ENCODE results near the gene ZNF644. TPM values are rescaled to one million over a fixed set of nuclear protein-coding genes. Genes with fewer than 3 reads are reported as not detected.

ZNF644 gene
- total RNA-seq, 1 experiment from 2014 or later = 71.4 TPM

DNA sequence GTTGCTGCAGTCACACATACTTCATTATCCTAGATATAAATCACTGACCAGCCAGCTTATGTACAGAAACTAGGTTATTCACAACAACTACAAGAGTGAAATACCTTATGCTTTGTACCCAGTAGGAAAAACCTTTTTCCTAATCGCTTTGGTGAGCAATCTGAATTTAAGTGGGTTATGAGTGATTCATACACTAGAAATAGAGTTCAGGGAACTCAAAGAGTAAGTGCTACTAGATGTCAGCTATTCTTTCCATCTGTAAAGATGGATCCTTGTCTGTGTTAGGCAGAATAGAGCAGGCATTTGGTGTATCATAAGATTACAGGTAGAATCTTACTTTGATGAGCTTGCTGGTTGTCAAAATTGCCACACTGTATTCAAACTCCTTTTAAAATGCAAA is 101.9 kb downstream of the ZNF644 start (continued):
- TF ChIP-seq, protein P1, sequence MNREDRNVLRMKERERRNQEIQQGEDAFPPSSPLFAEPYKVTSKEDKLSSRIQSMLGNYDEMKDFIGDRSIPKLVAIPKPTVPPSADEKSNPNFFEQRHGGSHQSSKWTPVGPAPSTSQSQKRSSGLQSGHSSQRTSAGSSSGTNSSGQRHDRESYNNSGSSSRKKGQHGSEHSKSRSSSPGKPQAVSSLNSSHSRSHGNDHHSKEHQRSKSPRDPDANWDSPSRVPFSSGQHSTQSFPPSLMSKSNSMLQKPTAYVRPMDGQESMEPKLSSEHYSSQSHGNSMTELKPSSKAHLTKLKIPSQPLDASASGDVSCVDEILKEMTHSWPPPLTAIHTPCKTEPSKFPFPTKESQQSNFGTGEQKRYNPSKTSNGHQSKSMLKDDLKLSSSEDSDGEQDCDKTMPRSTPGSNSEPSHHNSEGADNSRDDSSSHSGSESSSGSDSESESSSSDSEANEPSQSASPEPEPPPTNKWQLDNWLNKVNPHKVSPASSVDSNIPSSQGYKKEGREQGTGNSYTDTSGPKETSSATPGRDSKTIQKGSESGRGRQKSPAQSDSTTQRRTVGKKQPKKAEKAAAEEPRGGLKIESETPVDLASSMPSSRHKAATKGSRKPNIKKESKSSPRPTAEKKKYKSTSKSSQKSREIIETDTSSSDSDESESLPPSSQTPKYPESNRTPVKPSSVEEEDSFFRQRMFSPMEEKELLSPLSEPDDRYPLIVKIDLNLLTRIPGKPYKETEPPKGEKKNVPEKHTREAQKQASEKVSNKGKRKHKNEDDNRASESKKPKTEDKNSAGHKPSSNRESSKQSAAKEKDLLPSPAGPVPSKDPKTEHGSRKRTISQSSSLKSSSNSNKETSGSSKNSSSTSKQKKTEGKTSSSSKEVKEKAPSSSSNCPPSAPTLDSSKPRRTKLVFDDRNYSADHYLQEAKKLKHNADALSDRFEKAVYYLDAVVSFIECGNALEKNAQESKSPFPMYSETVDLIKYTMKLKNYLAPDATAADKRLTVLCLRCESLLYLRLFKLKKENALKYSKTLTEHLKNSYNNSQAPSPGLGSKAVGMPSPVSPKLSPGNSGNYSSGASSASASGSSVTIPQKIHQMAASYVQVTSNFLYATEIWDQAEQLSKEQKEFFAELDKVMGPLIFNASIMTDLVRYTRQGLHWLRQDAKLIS (CRISPR knock-in tag; IDR thresholded peaks at IDR 0.05; ENCODE audit: borderline replicate concordance) = no peak
- TF ChIP-seq OVOL2 (CRISPR knock-in tag; IDR thresholded peaks at IDR 0.05; ENCODE audit: borderline replicate concordance) (no peak), EMX1 (CRISPR knock-in tag; IDR thresholded peaks at IDR 0.05) (no peak)
- TF ChIP-seq, protein P2, sequence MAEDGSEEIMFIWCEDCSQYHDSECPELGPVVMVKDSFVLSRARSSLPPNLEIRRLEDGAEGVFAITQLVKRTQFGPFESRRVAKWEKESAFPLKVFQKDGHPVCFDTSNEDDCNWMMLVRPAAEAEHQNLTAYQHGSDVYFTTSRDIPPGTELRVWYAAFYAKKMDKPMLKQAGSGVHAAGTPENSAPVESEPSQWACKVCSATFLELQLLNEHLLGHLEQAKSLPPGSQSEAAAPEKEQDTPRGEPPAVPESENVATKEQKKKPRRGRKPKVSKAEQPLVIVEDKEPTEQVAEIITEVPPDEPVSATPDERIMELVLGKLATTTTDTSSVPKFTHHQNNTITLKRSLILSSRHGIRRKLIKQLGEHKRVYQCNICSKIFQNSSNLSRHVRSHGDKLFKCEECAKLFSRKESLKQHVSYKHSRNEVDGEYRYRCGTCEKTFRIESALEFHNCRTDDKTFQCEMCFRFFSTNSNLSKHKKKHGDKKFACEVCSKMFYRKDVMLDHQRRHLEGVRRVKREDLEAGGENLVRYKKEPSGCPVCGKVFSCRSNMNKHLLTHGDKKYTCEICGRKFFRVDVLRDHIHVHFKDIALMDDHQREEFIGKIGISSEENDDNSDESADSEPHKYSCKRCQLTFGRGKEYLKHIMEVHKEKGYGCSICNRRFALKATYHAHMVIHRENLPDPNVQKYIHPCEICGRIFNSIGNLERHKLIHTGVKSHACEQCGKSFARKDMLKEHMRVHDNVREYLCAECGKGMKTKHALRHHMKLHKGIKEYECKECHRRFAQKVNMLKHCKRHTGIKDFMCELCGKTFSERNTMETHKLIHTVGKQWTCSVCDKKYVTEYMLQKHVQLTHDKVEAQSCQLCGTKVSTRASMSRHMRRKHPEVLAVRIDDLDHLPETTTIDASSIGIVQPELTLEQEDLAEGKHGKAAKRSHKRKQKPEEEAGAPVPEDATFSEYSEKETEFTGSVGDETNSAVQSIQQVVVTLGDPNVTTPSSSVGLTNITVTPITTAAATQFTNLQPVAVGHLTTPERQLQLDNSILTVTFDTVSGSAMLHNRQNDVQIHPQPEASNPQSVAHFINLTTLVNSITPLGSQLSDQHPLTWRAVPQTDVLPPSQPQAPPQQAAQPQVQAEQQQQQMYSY (CRISPR knock-in tag; IDR thresholded peaks at IDR 0.05) = no peak
- TF ChIP-seq, protein P3, sequence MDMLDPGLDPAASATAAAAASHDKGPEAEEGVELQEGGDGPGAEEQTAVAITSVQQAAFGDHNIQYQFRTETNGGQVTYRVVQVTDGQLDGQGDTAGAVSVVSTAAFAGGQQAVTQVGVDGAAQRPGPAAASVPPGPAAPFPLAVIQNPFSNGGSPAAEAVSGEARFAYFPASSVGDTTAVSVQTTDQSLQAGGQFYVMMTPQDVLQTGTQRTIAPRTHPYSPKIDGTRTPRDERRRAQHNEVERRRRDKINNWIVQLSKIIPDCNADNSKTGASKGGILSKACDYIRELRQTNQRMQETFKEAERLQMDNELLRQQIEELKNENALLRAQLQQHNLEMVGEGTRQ (CRISPR knock-in tag; IDR thresholded peaks at IDR 0.05) = no peak
- TF ChIP-seq, protein P4, sequence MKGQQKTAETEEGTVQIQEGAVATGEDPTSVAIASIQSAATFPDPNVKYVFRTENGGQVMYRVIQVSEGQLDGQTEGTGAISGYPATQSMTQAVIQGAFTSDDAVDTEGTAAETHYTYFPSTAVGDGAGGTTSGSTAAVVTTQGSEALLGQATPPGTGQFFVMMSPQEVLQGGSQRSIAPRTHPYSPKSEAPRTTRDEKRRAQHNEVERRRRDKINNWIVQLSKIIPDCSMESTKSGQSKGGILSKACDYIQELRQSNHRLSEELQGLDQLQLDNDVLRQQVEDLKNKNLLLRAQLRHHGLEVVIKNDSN (CRISPR knock-in tag; IDR thresholded peaks at IDR 0.05) = no peak

DNA sequence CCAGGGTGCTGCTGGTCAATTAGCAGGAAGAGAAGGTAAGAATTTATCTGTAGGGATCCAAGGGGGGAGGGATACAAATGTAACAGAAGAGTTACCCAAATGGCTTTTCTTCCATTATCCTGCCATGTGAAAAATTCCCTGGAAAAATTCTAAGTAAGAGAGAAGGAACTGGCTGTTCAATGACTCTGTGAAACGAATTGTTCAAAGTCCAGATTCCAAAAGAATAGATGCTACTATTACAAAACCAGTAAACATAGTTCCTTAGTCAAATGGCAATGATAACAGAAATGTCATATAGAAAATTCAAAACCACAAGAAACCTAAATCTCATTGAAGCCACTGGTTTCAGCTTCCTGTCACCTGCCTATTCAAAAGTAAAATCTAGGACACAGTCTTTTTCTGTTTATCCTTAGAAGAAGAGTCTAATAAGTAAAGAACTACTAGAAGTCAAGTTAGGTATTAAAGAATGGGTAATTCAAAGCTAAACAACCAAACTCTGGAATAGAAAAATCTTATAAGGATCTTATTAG is 102.6 kb downstream of the ZNF644 start:
- Mint-ChIP-seq H3K4me1 (peaks cover 57% of the 10 kb centered on the region), H3K36me3 (peaks cover 8% of the 10 kb centered on the region), H3K4me3 (no peak overlapping the region), H3K27me3 (ENCODE audit: low read depth) (no peaks in the 10 kb centered on the region), H3K27ac (peak overlapping the region; percentile 55), H3K9me3 (no peaks in the 10 kb centered on the region)
- CTCF ChIA-PET = interaction anchor here (1.1 to 3.1 kb wide), 3 partner anchors 190 to 198 kb away, joined by 3 to 8 read pairs (median 6); no protein-coding TSS in a partner anchor
- ATAC-seq = no peak
- TF ChIP-seq, protein P5, sequence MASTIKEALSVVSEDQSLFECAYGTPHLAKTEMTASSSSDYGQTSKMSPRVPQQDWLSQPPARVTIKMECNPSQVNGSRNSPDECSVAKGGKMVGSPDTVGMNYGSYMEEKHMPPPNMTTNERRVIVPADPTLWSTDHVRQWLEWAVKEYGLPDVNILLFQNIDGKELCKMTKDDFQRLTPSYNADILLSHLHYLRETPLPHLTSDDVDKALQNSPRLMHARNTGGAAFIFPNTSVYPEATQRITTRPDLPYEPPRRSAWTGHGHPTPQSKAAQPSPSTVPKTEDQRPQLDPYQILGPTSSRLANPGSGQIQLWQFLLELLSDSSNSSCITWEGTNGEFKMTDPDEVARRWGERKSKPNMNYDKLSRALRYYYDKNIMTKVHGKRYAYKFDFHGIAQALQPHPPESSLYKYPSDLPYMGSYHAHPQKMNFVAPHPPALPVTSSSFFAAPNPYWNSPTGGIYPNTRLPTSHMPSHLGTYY (CRISPR knock-in tag; IDR thresholded peaks at IDR 0.05) = no peak
- TF ChIP-seq ZNF671 (CRISPR knock-in tag; IDR thresholded peaks at IDR 0.05) (no peak), TEAD4 (CRISPR knock-in tag; IDR thresholded peaks at IDR 0.05) (no peak), SP1 (CRISPR knock-in tag; conservative IDR thresholded peaks at IDR 0.05) (no peak)
- TF ChIP-seq, protein P6, sequence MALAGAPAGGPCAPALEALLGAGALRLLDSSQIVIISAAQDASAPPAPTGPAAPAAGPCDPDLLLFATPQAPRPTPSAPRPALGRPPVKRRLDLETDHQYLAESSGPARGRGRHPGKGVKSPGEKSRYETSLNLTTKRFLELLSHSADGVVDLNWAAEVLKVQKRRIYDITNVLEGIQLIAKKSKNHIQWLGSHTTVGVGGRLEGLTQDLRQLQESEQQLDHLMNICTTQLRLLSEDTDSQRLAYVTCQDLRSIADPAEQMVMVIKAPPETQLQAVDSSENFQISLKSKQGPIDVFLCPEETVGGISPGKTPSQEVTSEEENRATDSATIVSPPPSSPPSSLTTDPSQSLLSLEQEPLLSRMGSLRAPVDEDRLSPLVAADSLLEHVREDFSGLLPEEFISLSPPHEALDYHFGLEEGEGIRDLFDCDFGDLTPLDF (CRISPR knock-in tag; IDR thresholded peaks at IDR 0.05) = no peak
- DNase-seq (ENCODE audit: low spot score) = no peak
- POLR2A ChIA-PET = no interaction called here

DNA sequence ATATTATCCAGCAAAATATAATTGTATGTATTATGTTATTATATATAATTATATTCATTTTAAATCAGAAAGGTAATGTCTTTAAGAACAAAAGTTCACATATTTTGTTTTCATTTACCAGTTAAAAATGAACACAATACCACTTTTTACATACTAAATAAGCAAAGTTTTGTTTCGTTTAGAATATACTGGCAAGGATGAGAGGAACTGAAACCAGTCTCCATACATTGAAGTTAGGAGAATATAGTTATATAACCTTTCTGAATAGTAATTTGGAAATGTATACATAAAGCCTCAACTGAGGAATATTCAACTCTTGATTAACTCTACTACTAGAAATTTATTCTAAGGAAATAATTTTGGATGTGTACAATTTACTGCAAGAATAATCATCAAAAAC is 110.5 kb downstream of the ZNF644 start:
- Mint-ChIP-seq H3K4me3 (no peak overlapping the region), H3K9me3 (no peaks in the 10 kb centered on the region), H3K27ac (no peak overlapping the region), H3K4me1 (peaks cover 5% of the 10 kb centered on the region; the same call in 1 of the 2 replicates), H3K36me3 (peaks cover 4% of the 10 kb centered on the region; the same call in 1 of the 2 replicates), H3K27me3 (ENCODE audit: low read depth) (no peaks in the 10 kb centered on the region)
- ATAC-seq (no peak), DNase-seq (ENCODE audit: low spot score) (no peak)
- CTCF ChIA-PET = no interaction called here
- POLR2A ChIA-PET = no interaction called here
- TF ChIP-seq TCF7 (CRISPR knock-in tag; IDR thresholded peaks at IDR 0.05; ENCODE audit: low read depth) (no peak), CBFB (CRISPR knock-in tag; IDR thresholded peaks at IDR 0.05; ENCODE audit: low read depth) (no peak), ESRRA (CRISPR knock-in tag; IDR thresholded peaks at IDR 0.05; ENCODE audit: borderline replicate concordance) (no peak), JAZF1 (CRISPR knock-in tag; IDR thresholded peaks at IDR 0.05) (no peak), FOXJ3 (CRISPR knock-in tag; IDR thresholded peaks at IDR 0.05; ENCODE audit: borderline replicate concordance) (no peak), SP1 (CRISPR knock-in tag; conservative IDR thresholded peaks at IDR 0.05) (no peak)
- TF ChIP-seq, protein P3 (CRISPR knock-in tag; IDR thresholded peaks at IDR 0.05) = no peak

Data from WTC11 (cell line).